Measurements from ENCODE around the gene UTP15.

DNA sequence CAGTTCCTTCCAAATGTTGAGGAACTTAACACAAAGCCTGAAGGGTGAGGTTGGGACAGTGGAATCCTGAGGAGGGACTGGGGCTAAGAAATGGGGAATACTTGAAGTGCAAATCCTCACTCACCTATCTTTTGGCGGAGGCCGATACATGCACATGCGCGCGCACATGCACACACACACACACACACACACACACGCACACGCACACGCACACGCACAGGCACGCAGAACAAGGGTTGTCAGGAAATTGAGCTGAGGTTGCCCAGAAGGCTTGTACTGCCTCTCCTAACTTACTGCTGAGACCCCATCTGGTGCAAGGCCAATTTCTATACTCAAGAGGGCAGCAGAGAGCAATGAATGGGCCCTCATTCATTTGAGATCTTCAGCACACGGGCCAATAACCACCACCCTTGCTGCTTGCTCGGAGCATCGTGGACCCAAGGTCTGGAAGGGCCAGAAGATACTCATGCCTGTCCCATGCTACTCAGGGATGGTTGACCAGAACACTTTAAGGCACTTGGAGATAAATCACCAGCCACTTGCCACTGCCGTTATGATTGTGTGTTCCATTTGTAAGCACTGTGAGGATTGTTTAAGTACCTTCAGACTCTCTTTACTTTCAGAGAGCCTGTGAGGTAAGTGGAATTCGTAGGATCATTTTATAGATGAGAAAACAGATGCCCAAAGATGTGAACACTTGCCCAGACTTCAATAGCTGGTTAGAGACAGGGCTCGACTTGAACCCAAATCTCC is 45.8 kb upstream of the UTP15 start:
- TF ChIP-seq ESRRG (CRISPR knock-in tag; IDR thresholded peaks at IDR 0.05) (no peak), ZNF8 (CRISPR knock-in tag; IDR thresholded peaks at IDR 0.05) (no peak), CREB5 (CRISPR knock-in tag; IDR thresholded peaks at IDR 0.05; ENCODE audit: low read depth) (no peak)

All from SK-N-SH treated with all-trans-retinoic acid at 6 μM for 48 hours (cell line).